Endothelial cell of umbilical vein (primary cell): ENCODE results near the gene ZNF670.

Experiments
- CTCF ChIP-seq, 2 donors: IDR thresholded peaks; 1 replicate in 1 of 2; 2 replicates in 1 of 2; pipeline ENCODE4 v1.5.1; 2011; ENCODE audit warnings: low read length in 2 of 2, mild to moderate bottlenecking in 2 of 2, moderate library complexity in 2 of 2, control low read depth in 1 of 2, inconsistent platforms in 1 of 2, low read depth in 1 of 2; ENCODE audit not compliant: insufficient read depth in 1 of 2; ENCODE audit errors: extremely low read depth in 1 of 2
- POLR2A ChIP-seq: IDR thresholded peaks from 2 replicates; pipeline ENCODE4 v1.6.1; 2012; ENCODE audit warnings: low read depth, mild to moderate bottlenecking, control low read depth, low read length

- TF ChIP-seq POLR2A (no peak), CTCF (IDR thresholded peaks at IDR 0.05; ENCODE audit: extremely low read depth in 1 of 2, insufficient read depth in 1 of 2, low read depth in 1 of 2, low read length in 2 of 2) (no peak)
Measured at GRCh38 chr1:247111700-247112478, 33.3 kb upstream of the ZNF670 start.
